GM23338 (cell line): Measurements from ENCODE around the gene LPIN1. TPM values are rescaled to one million over a fixed set of nuclear protein-coding genes. Genes with fewer than 3 reads are reported as not detected.

Experiments
- ATAC-seq: fragments of 200-7000 bp; cut with Tn5 transposase; 3 replicates; pipeline ENCODE4 v1.9.1; 2020
- DNase-seq: peaks from one replicate; pipeline ENCODE4 v3.0.0-alpha.2; 2015; ENCODE audit warnings: low spot score
- H2AFZ ChIP-seq: fragments of 200-600 bp; sonication (generic); 2 replicates; pipeline ENCODE4 v1.8.0; 2016; ENCODE audit warnings: antibody characterized with exemption, mild to moderate bottlenecking, moderate library complexity
- H3F3A ChIP-seq: fragments of 200-600 bp; sonication (generic); replicated peaks from 2 replicates; pipeline ENCODE4 v1.8.0; 2017; ENCODE audit warnings: antibody characterized with exemption, mixed run types, low read depth
- H3K27ac ChIP-seq: fragments of 200-600 bp; sonication (generic); 2 replicates; pipeline ENCODE4 v1.6.1; 2016; ENCODE audit warnings: low read depth
- H3K27me3 ChIP-seq: fragments of 200-600 bp; sonication (generic); 2 replicates; pipeline ENCODE4 v1.8.0; 2016; ENCODE audit warnings: mild to moderate bottlenecking, mixed run types, moderate library complexity; ENCODE audit not compliant: insufficient read depth
- H3K36me3 ChIP-seq: fragments of 200-600 bp; sonication (generic); 2 replicates; pipeline ENCODE4 v1.8.0; 2016; ENCODE audit warnings: mild to moderate bottlenecking; ENCODE audit not compliant: insufficient read depth
- H3K4me1 ChIP-seq: fragments of 200-600 bp; sonication (generic); 2 replicates; pipeline ENCODE4 v1.8.0; 2016; ENCODE audit warnings: mild to moderate bottlenecking, moderate library complexity; ENCODE audit not compliant: insufficient read depth
- H3K4me2 ChIP-seq: fragments of 200-600 bp; sonication (generic); 2 replicates; pipeline ENCODE4 v1.7.1; 2017; ENCODE audit warnings: mixed run types
- H3K4me3 ChIP-seq: fragments of 200-600 bp; sonication (generic); 2 replicates; pipeline ENCODE4 v1.6.1; 2016; ENCODE audit warnings: mixed run types
- H3K79me2 ChIP-seq: fragments of 200-600 bp; sonication (generic); replicated peaks from 2 replicates; pipeline ENCODE4 v1.8.0; 2017; ENCODE audit warnings: mild to moderate bottlenecking; ENCODE audit not compliant: insufficient read depth
- H3K9me2 ChIP-seq: fragments of 200-600 bp; sonication (generic); 2 replicates; pipeline ENCODE4 v1.8.0; 2017; ENCODE audit not compliant: insufficient read depth
- H4K20me1 ChIP-seq: fragments of 200-600 bp; sonication (generic); replicated peaks from 2 replicates; pipeline ENCODE4 v1.8.0; 2017; ENCODE audit warnings: mild to moderate bottlenecking; ENCODE audit not compliant: insufficient read depth
- H3K27ac Mint-ChIP-seq: 2 replicates; pipeline ENCODE4 v1.8.0; 2020; ENCODE audit warnings: inconsistent platforms, mild to moderate bottlenecking, moderate library complexity, mixed read lengths
- H3K27me3 Mint-ChIP-seq: 3 replicates; pipeline ENCODE4 v1.8.0; 2022; ENCODE audit warnings: low read depth, mild to moderate bottlenecking, moderate library complexity, mixed read lengths, inconsistent platforms; ENCODE audit not compliant: insufficient read depth, poor library complexity
- H3K36me3 Mint-ChIP-seq: 3 replicates; pipeline ENCODE4 v1.8.0; 2021; ENCODE audit warnings: low read depth, mild to moderate bottlenecking, inconsistent platforms, moderate library complexity, mixed read lengths
- H3K4me1 Mint-ChIP-seq: 3 replicates; pipeline ENCODE4 v1.8.0; 2020; ENCODE audit warnings: mild to moderate bottlenecking, inconsistent platforms, mixed read lengths
- H3K4me3 Mint-ChIP-seq: 3 replicates; pipeline ENCODE4 v1.8.0; 2021; ENCODE audit warnings: moderate library complexity, mild to moderate bottlenecking, inconsistent platforms, mixed read lengths
- H3K9me3 Mint-ChIP-seq: 3 replicates; pipeline ENCODE4 v1.8.0; 2020; ENCODE audit warnings: moderate library complexity, mild to moderate bottlenecking, inconsistent platforms, mixed read lengths
- REST ChIP-seq: IDR thresholded peaks from one replicate; pipeline ENCODE4 v1.6.1; 2018; ENCODE audit warnings: antibody characterized with exemption; ENCODE audit not compliant: unreplicated experiment
- STAT1 ChIP-seq: IDR thresholded peaks from one replicate; pipeline ENCODE4 v1.6.1; 2016; ENCODE audit warnings: antibody characterized with exemption; ENCODE audit not compliant: unreplicated experiment
- ZNF114 ChIP-seq: fragments of 250-450 bp; sonication (Bioruptor Pico); IDR thresholded peaks from 2 replicates; pipeline ENCODE4 v1.5.0; 2020; ENCODE audit warnings: mild to moderate bottlenecking, moderate library complexity
- ZNF331 ChIP-seq: fragments of 250-450 bp; sonication (Bioruptor Pico); IDR thresholded peaks from 2 replicates; pipeline ENCODE4 v1.5.0; 2020; ENCODE audit warnings: low read depth, mild to moderate bottlenecking, moderate library complexity
- ZNF462 ChIP-seq: fragments of 250-450 bp; sonication (Bioruptor Pico); IDR thresholded peaks from 2 replicates; pipeline ENCODE4 v1.5.0; 2020; ENCODE audit warnings: mild to moderate bottlenecking, moderate library complexity
- polyA plus RNA-seq: library from polyadenylated mRNA; unstranded; fragments of >200 nt; fragmentation: Nextera tagmentation; extraction: Ambion mirVana; gene quantifications from 2 replicates; pipeline ENCODE4 v1.2.1, GENCODE V29; 2016
- total RNA-seq: library from RNA; depleted of rRNA; stranded (reverse); fragments of >200 nt; shearing (Covaris generic); gene quantifications from 2 replicates; pipeline ENCODE4 v1.2.3, GENCODE V29; 2014

Gene LPIN1
- total and polyA plus RNA-seq, 2 experiments from 2014 or later, result 4.4 to 9.5 TPM

GRCh38 chr2:11832531-11832930 lies 86.1 kb downstream of the LPIN1 start (continued):
- TF ChIP-seq ZNF462 (CRISPR knock-in tag), result no peak
- no peak for TF ChIP-seq STAT1
- TF ChIP-seq ZNF331 (CRISPR knock-in tag), result no peak

GRCh38 chr2:11833601-11834000 lies 87.2 kb downstream of the LPIN1 start:
- ATAC-seq, result no peak
- Histone ChIP-seq H3F3A (peaks cover 5% of the 10 kb centered on the region; the same call in 1 of the 2 replicates), H3K4me2 (no peak overlapping the region), H3K4me1 (peaks cover 21% of the 10 kb centered on the region), H3K9me2 (peaks cover 21% of the 10 kb centered on the region), H3K27me3 (no peaks in the 10 kb centered on the region), H4K20me1 (no peaks in the 10 kb centered on the region), H2AFZ (no peak overlapping the region), H3K79me2 (no peaks in the 10 kb centered on the region), H3K4me3 (no peak overlapping the region), H3K36me3 (no peaks in the 10 kb centered on the region), H3K27ac (no peak overlapping the region)
- H3K4me1 Mint-ChIP-seq, result peaks cover 28% of the 10 kb centered on the region
- H3K36me3 Mint-ChIP-seq, result peaks cover 14% of the 10 kb centered on the region; the same call in 2 of the 3 replicates
- H3K9me3 Mint-ChIP-seq, result peaks cover 18% of the 10 kb centered on the region
- no peak for DNase-seq
- H3K4me3 Mint-ChIP-seq, result no peak overlapping the region
- H3K27ac Mint-ChIP-seq, result no peak overlapping the region
- peaks cover 6% of the 10 kb centered on the region for H3K27me3 Mint-ChIP-seq
- TF ChIP-seq REST, result no peak
- no peak for TF ChIP-seq ZNF114
- TF ChIP-seq ZNF462 (CRISPR knock-in tag), result no peak
- no peak for TF ChIP-seq STAT1
- TF ChIP-seq ZNF331 (CRISPR knock-in tag), result no peak
